Panc1 (cell line): Measurements from ENCODE around the gene ABTB2. TPM values are rescaled to one million over a fixed set of nuclear protein-coding genes. Genes with fewer than 3 reads are reported as not detected.
A peak's percentile ranks its signal among the peaks of the same experiment; 100 is the strongest.
"Not testable (repeated sequence)": the region's sequence is repeated elsewhere in the genome, so short reads cannot be mapped to it uniquely, and the experiment has no call there.

Experiments
- ATAC-seq: fragments of 200-7000 bp; cut with Tn5 transposase; 2 replicates; pipeline ENCODE4 v1.9.1; 2020; ENCODE audit warnings: mild to moderate bottlenecking, moderate library complexity
- BruUV-seq: library from RNA; stranded (reverse); fragments of 400-500 nt; replicated peaks from 2 replicates; lab custom pipeline; 2021; lab: Mats Ljungman, UMichigan
- CTCF ChIA-PET: fragments of 300-600 bp; sonication (Branson Sonifier 250); formaldehyde crosslinking; loops from one replicate; lab custom pipeline; 2022; ENCODE audit warnings: antibody characterized with exemption; lab: Charles Lee
- POLR2A ChIA-PET: fragments of 300-600 bp; sonication (Branson Sonifier 250); formaldehyde crosslinking; loops from one replicate; lab custom pipeline; 2022; ENCODE audit warnings: antibody characterized with exemption; lab: Charles Lee
- DNase-seq: peaks from one replicate; pipeline ENCODE4 v3.0.0-alpha.2; 2010; ENCODE audit warnings: low read depth, low spot score
- H3K27ac ChIP-seq: 2 replicates; pipeline ENCODE4 v1.5.1; 2011; ENCODE audit warnings: mild to moderate bottlenecking, low read length, inconsistent platforms
- H3K27me3 ChIP-seq: fragments of 200-500 bp; sonication (Bioruptor generic); 2 replicates; pipeline ENCODE4 v1.6.0; 2014; ENCODE audit warnings: low read length, inconsistent platforms; ENCODE audit not compliant: control insufficient read depth, insufficient read depth
- H3K36me3 ChIP-seq: fragments of 200-500 bp; sonication (Bioruptor generic); 2 replicates; pipeline ENCODE4 v1.5.1; 2014; ENCODE audit warnings: inconsistent platforms, mild to moderate bottlenecking, low read length, moderate library complexity; ENCODE audit not compliant: control insufficient read depth, insufficient read depth
- H3K4me1 ChIP-seq: 2 replicates; pipeline ENCODE4 v1.5.1; 2011; ENCODE audit warnings: inconsistent platforms, mild to moderate bottlenecking, low read length, moderate library complexity; ENCODE audit not compliant: control insufficient read depth, insufficient read depth
- H3K4me3 ChIP-seq, 2 experiments: 2 replicates each; pipeline ENCODE4 v1.5.1; 2011 to 2012; ENCODE audit warnings: low read depth in 2 of 2, low read length in 2 of 2, mild to moderate bottlenecking in 2 of 2, inconsistent platforms in 1 of 2, moderate library complexity in 1 of 2
- H3K9me3 ChIP-seq: fragments of 200-500 bp; sonication (Bioruptor generic); 2 replicates; pipeline ENCODE4 v1.5.1; 2014; ENCODE audit warnings: low read depth, mild to moderate bottlenecking, inconsistent platforms, low read length, moderate library complexity; ENCODE audit not compliant: control insufficient read depth, insufficient read depth
- CTCF ChIP-seq: fragments of 450-650 bp; IDR thresholded peaks from 2 replicates; pipeline ENCODE4 v1.5.1; 2017; ENCODE audit warnings: mild to moderate bottlenecking
- POLR2AphosphoS5 ChIP-seq: IDR thresholded peaks from 2 replicates; pipeline ENCODE4 v1.6.1; 2012; ENCODE audit warnings: mild to moderate bottlenecking, low read depth, low read length, moderate library complexity
- REST ChIP-seq, 2 experiments: IDR thresholded peaks; 2 replicates each; pipeline ENCODE4 v1.6.1; 2011 to 2012; ENCODE audit warnings: low read depth in 2 of 2, control low read depth in 1 of 2, low read length in 1 of 2, mild to moderate bottlenecking in 1 of 2, moderate library complexity in 1 of 2; ENCODE audit not compliant: insufficient read depth in 1 of 2
- SIN3A ChIP-seq: IDR thresholded peaks from 2 replicates; pipeline ENCODE4 v1.6.1; 2012; ENCODE audit warnings: low read depth, mild to moderate bottlenecking, low read length, moderate library complexity, borderline replicate concordance; ENCODE audit not compliant: insufficient read depth
- TCF7L2 ChIP-seq: IDR thresholded peaks from 2 replicates; pipeline ENCODE4 v1.6.1; 2011; ENCODE audit warnings: mild to moderate bottlenecking, low read depth, low read length, inconsistent platforms
- in situ Hi-C: cut with HindIII; loops from 2 replicates; pipeline ENCODE4 v1.10.0; 2016; ENCODE audit warnings: low sequenced_read_pairs, low pct_unique_long_range_greater_than_20kb
- intact Hi-C: fragments of 100-400 bp; cut with micrococcal nuclease; formaldehyde crosslinking; loops from one replicate; pipeline ENCODE4 v1.10.0; 2022; ENCODE audit not compliant: unreplicated experiment
- total RNA-seq: library from RNA; stranded (reverse); gene quantifications from one replicate; pipeline ENCODE4 v1.2.1, GENCODE V29; 2021; ENCODE audit not compliant: unreplicated experiment

The ABTB2 gene
- total RNA-seq, 1 experiment from 2014 or later, result 22.7 TPM

GRCh38 chr11:34387653-34388052 lies 29.8 kb upstream of the ABTB2 start:
- intact Hi-C loops, result no loop called here
- H3K27ac ChIP-seq, result no peak overlapping the region
- in situ Hi-C loops, result no loop called here
- CTCF ChIA-PET, result no interaction called here
- TF ChIP-seq POLR2AphosphoS5 (no peak), REST (IDR thresholded peaks at IDR 0.05; ENCODE audit: insufficient read depth in 1 of 2, low read depth in 2 of 2, low read length in 1 of 2) (no peak), CTCF (no peak), TCF7L2 (no peak), SIN3A (no peak)
- ATAC-seq (no peak), DNase-seq (no peak)
- BruUV-seq, result no TSS peak
- peaks cover 2% of the 10 kb centered on the region; the same call in 1 of the 2 replicates for H3K9me3 ChIP-seq
- H3K4me3 ChIP-seq, result no peak overlapping the region
- peaks cover 4% of the 10 kb centered on the region for H3K4me1 ChIP-seq
- no peaks in the 10 kb centered on the region for H3K36me3 ChIP-seq
- POLR2A ChIA-PET, result no interaction called here
- H3K27me3 ChIP-seq, result no peaks in the 10 kb centered on the region

GRCh38 chr11:34386356-34386755 lies 28.5 kb upstream of the ABTB2 start:
- H3K4me3 ChIP-seq, H3K4me1 ChIP-seq, intact Hi-C loops, CTCF ChIA-PET, H3K27me3 ChIP-seq, DNase-seq, H3K27ac ChIP-seq, in situ Hi-C loops, H3K36me3 ChIP-seq, ATAC-seq, BruUV-seq: not testable (repeated sequence)
- peaks cover 10% of the 10 kb centered on the region; the same call in 1 of the 2 replicates for H3K9me3 ChIP-seq
- POLR2A ChIA-PET, result interaction anchor here (0.7 kb wide), 1 partner anchor 470 kb away, joined by 5 read pairs; no protein-coding TSS in a partner anchor

- BruUV-seq, result no TSS peak
- ChIA-PET POLR2A (no interaction called here), CTCF (no interaction called here)
- TF ChIP-seq SIN3A (no peak), POLR2AphosphoS5 (no peak), REST (IDR thresholded peaks at IDR 0.05; ENCODE audit: insufficient read depth in 1 of 2, low read depth in 2 of 2, low read length in 1 of 2) (no peak), CTCF (no peak), TCF7L2 (no peak)
- H3K27ac ChIP-seq, result peak overlapping the region; percentile 79; the same call in 1 of the 2 replicates
- DNase-seq, result no peak
- peaks cover 20% of the 10 kb centered on the region for H3K4me1 ChIP-seq
- in situ Hi-C loops (no loop called here), intact Hi-C loops (no loop called here)
- H3K27me3 ChIP-seq, result no peaks in the 10 kb centered on the region
- H3K4me3 ChIP-seq, result no peak overlapping the region
- H3K9me3 ChIP-seq, result peaks cover 18% of the 10 kb centered on the region; the same call in 1 of the 2 replicates
- ATAC-seq, result no peak
- H3K36me3 ChIP-seq, result no peaks in the 10 kb centered on the region
Observed at GRCh38 chr11:34382532-34383276, 24.9 kb upstream of the ABTB2 start.
